CD4-positive, alpha-beta T cell treated with Interleukin-4 for 4 hours (primary cell): ENCODE results near the gene CHRNB2.
"Not testable (repeated sequence)": the region's sequence is repeated elsewhere in the genome, so short reads cannot be mapped to it uniquely, and the experiment has no call there.

Experiments used
- DNase-seq: peaks from one replicate; pipeline ENCODE4 v3.0.0-alpha.2; 2020

The CHRNB2 gene, protein sequence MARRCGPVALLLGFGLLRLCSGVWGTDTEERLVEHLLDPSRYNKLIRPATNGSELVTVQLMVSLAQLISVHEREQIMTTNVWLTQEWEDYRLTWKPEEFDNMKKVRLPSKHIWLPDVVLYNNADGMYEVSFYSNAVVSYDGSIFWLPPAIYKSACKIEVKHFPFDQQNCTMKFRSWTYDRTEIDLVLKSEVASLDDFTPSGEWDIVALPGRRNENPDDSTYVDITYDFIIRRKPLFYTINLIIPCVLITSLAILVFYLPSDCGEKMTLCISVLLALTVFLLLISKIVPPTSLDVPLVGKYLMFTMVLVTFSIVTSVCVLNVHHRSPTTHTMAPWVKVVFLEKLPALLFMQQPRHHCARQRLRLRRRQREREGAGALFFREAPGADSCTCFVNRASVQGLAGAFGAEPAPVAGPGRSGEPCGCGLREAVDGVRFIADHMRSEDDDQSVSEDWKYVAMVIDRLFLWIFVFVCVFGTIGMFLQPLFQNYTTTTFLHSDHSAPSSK

DNA sequence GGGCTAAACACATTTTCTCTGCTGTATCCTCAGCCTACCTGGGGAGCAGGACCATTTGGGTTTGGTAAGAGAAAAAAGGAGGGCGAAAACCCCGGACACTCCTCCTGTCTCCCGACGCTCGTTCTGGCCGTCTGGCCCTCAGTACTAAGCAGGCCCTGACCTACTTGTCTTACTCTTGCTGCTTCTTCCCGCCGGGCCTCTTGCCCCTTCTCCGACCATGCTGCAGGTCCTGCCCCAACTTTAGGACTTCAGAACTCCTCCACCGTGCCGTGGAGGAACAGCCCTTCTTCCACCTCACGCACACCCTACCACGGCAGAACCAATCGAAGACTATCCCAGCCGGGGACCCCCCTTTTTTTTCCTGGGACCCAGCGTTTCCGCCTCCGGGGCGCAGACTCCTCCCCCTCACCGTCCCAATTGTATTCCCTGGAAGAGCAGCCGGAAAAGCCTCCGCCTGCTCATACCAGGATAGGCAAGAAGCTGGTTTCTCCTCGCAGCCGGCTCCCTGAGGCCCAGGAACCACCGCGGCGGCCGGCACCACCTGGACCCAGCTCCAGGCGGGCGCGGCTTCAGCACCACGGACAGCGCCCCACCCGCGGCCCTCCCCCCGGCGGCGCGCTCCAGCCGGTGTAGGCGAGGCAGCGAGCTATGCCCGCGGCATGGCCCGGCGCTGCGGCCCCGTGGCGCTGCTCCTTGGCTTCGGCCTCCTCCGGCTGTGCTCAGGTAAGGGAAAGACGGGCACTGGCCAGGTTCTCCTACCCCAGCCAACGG lies at the start of gene CHRNB2:
TSS of gene CHRNB2 (plus strand) at position 393 of the 771 bp plus-strand sequence. CDS start at position 660, 267 bp downstream.
- peak; percentile 47 for DNase-seq

DNA sequence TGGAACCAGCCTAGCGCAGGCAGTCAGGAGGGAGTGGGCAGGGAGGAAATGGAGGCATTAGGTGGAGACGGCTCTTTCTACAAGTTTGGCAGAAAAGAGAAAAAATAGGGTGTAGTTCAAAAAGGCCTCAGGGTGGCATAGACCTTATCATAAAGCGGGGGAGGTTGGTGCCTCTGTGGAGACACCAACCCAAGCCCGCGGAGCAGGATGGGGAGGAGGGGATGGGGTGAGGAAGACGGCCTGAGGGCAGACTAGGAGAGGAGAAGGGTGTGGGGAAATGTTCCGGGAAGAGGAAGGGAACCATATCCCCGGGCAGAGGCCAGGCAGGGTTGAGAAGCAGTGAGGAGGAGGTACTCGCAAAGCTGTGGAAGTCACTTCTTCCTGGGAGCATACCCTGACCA lies 48.0 kb upstream of the CHRNB2 start:
- DNase-seq = no peak

DNA sequence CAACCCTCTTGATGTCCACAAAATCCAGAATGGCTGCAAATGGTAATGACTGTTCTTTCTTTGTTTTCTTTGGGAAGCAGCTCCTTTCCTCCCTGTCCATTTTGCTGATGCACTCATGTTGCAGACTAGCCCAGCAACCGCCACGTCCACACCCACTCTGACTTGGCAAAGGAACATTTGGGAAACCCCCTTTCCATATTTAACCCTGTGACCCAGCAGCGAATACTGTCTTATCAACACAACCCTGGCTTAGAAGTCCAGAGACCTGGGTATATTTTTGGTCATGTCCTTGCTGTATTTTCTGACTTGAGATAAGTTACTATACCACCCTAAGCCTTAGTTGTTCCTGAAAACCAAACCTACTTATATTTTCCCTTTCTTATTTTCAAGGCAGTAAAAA lies 47.2 kb upstream of the CHRNB2 start:
- no peak for DNase-seq

DNA sequence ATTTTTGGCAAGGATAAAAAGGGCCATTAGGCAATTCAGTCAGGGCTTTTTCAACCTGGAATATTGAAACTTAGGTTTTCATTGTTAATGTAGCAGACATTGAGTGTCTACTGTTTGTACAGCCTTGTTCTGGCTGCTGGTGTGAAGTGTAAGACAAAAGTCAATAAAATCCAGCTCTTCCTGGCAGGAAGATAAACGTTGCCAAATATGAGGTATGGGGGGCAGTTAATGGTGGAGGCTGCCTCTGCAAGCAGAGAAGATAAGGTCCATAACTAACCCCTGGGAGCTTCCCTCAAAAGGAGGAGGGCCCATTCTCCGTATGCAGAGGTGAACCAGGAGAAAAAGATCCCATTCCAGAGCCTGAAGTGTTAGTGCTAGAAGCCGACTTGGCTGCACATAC lies 45.9 kb upstream of the CHRNB2 start:
- no peak for DNase-seq

DNA sequence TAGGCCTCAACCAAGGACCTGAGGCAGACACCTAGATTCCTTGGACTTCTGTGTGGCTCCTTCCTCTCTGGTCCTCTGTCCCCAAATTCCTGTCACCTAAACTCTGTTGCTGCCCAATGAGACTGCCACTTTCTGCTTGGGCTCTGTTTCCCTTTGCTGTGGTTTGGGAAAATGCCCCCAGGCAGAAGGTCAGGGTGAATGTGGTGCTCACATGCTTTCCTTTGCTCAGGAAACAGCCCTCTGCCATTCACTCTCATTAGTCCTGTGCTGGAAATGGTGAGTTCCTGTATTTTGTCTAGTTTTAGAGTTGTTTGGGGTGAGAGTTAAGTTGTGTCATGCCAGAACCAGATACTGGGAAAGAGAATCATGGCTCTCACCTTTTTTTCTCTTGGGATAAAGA lies 42.7 kb upstream of the CHRNB2 start:
- DNase-seq = no peak

DNA sequence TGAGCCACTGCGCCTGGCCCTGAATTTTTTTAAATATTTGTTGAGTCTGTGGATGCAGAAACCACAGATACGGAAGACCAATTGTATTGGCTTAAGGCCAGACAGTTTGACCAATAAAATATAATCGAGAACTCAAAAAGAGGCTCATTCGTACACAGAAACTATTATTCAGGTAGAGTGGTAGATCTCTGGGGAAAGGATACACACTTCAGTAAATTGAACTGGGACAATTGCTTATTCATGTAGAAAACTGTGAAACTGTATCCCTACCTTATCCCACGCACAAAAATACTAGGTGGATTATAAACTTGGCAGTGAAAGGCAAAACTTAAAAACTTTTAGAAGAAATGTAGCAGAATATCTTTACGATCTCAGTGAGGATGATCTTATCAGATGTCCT lies 40.4 kb upstream of the CHRNB2 start:
- DNase-seq = no peak

DNA sequence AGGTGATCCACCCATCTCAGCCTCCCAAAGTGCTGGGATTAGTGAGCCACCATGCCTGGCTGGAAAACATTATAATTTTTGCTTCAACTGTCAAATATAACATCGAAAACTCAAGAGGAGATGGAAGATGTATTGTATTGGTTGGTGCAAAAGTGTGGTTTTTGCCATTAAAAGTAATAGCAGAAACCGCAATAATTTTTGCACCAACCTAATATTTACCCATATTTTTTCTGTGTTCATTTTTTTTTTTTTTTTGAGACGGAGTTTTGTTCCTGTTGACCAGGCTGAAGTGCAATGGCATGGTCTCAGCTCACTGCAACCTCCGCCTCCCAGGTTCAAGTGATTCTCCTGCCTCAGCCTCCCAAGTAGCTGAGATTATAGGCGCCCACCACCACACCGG lies 38.3 kb upstream of the CHRNB2 start:
- DNase-seq = no peak

DNA sequence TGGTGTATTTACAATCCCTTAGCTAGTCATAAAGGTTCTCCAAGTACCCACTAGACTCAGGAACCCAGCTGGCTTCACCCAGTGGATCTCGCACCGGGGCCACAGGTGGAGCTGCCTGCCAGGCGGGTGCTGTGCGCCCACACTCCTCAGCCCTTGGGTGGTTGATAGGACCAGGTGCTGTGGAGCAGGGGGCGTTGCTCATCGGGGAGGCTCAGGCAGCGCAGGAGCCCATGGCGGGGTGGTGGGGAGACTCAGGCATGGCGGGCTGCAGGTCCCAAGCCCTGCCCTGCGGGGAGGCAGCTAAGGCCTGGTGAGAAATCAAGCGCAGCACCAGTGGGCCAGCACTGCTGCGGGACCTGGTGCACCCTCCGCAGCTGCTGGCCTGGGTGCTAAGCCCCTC lies 35.6 kb upstream of the CHRNB2 start:
- not testable (repeated sequence) for DNase-seq

DNA sequence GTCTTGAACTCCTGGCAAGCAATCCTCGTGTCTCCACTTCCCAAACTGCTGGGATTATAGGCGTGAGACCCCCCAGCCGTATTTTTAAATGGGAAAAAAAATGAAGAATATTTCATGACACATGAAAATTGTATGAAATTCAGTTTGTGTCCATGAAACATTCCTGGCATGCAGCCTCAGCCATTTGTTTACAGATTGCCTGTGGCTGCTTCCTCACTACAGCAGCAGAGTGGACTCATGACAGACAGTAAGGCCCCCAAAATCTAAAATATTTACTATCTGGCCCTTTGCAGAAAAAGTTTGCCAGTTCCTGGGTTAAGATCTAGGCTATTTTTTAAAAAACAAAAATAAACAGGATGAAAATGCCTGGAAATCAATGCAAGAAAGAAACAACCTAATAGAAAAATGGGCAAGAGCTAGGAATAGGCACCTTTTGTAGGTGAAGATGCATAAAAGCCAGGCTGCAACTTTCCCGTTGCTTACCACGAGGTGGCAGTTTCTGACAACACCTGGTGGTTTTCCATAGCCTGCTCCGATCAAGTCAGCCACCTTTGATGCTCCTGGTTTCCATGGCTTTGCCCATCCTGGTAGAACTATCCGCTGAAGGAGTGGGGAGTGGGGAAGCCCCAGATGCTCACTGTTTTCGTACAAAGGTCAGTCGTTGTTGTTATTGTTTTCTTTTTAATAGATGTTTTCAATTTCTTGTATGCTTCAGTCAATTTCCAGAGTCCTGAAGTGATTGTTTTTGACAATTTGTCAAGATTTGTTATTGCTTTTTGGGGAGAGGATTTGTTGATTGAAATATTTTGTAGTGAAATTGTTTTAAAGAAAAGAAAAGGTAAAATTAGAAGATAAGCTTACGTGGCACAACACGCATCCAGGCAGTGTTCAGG lies 33.4 kb upstream of the CHRNB2 start:
- DNase-seq = no peak

DNA sequence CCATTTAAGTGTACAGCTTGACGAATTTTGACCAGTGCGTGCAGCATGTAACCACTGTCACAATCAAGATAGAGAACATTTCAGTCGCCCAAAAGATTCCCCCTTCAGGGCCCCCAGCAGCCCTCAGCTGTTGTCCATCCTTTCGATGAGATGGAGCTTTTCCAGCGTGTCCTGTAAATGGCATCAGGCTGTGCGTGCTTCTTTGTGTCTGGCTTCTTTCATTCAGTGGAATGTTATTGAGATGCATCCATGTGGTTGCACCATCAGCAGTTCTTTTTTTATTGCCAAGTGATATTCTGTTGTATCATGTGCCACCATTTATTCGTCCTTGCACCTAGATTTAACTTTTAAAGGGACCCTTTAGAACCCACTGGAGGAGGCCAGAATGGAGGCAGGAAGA lies 31.0 kb upstream of the CHRNB2 start:
- DNase-seq = no peak

DNA sequence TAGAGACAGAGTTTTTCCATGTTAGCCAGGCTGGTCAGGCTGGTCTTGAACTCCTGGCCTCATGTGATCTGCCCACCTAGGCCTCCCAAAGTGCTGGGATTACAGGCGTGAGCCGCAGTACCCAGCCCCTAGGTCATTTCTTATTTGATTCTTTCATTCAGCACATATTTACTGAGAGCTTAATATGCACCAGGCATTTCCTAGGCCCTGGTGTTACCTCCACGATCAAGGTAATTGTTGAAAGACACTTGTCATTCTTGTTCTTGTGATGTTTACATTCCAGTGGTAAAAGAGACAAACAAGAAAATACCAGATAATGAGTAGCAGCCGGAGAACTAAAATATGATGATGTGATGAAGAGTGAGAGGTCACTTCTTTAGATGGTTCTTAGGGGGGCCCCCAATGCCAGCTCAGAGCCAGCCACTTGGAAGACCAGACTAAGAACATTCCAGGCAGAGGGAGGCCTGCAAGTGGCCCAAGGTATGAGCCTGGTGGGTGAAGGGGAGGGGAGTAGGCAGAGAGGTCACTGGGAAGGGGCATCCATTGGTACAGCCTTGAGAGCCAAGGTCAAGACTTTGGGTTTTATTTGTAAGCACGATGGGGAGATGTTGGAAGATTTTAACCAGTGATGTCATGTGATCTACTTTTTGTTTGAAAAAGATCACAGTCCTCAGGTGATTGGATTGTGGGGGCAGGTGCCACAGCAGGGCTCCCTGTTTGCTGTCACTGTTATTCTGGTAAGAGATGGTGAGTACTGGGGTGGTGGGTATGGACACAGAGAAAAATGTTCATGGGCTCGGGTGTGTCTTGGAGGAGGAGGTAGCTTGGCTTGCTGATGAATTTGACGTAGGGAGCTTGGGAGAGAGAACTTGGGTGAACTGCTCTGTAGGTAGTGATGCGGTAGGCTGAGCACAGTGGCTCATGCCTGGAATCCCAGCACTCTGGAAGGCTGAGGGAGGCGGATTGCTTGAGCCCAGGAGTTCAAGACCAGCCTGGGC lies 27.8 kb upstream of the CHRNB2 start:
- no peak for DNase-seq

DNA sequence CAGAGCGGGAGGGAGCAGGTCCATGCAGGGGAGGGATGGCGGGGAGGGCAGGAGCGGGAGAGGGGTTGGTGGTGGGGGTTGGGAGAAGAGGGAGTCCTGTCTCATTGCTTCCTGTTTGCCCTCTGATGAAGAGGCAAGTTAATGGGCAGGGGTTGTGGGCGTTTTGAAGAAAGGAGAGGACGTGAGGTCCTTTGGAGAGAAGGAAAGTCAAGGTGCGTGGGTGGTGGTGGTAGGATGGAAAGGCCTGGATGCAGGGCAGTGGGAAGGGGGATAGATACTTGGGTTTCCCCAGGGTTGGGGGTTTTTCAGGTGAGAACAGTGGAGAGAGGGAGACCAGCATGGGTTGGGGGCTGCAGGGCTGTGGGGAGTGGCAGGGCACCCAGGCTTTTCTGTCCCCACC lies 26.3 kb upstream of the CHRNB2 start:
- DNase-seq = no peak

DNA sequence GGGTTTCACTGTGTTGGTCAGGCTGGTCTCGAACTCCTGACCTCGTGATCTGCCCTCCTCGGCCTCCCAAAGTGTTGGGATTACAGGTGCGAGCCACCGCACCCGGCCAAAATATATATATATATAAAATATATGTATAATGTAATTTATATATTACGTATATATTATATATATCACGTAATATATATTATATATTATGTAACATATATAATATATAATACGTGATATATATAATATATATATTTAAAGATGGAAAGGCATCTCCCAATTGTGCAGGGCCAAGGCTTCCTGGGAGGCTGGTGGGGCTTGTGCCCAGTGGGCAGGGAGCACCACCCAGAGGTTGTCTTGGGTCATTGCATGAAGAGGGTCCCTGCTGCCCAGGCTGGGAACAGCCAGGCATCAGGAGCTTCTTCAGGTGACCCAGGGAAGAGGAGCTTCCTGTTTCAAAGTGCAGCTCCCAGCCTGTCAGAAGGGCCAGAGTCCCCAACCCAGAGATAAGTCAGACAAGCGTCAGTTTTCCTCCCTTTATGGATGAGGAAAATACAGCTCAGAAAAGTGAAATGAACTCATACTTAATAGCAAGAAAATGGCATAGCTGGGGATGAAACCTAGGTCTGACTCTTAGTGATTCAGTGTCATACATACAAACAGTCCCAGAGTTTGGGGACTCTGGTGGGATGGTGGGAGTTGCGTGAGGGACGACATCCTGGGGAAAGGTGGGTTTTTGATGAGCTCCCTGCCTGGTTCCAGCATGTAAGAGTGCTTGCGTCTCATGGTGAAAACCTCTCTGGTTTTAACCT lies 21.1 kb upstream of the CHRNB2 start:
- peak; percentile 32 for DNase-seq

DNA sequence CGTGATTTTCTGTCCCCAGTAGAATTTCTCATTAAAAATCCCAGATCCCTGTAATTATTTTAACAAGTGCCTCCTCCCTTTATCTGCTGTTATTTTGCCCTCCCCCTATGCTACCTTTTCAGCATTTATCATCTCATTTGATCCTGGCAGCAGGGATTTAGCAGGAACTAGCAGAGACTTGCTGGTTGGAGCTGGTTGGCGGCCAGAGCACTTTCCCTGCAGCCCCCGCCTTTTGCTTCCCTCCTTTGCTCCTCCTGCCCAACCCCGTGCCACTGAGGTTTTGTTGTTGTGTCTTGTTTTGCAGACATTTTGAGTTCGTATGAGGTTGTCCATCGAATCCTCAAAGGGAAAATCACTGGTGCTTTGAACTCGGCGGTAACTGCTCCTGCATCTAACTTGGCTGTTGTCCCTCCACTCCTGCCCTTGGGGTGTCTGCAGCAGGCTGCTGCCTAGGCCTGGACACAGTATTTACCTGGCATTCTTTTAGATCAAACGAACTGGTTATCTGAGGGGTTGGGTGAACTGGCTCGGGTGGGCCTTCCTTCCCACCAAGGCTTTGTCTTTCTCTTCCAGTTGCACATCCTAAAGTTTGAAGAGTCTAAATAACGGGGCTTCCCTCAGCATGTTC lies 20.4 kb upstream of the CHRNB2 start:
- DNase-seq = no peak

DNA sequence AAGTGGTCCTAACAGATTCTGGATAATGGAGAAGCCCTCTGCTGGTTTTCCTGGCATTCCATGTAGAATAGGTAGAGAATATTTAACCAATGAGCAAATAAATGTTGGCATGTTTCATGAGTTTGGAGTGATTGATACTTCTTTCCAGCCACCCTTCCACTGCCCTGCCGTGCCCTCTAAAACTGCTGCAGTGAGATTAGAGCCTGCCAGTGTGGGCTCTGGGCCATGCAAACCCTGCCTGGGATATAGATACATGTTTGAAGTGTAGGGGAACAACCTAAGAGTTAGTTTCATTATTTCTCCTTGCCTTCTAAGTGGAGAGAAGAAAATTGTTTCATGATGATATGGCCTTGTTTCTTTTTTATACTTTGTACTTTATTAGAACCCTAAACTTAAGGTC lies 19.6 kb upstream of the CHRNB2 start:
- no peak for DNase-seq

DNA sequence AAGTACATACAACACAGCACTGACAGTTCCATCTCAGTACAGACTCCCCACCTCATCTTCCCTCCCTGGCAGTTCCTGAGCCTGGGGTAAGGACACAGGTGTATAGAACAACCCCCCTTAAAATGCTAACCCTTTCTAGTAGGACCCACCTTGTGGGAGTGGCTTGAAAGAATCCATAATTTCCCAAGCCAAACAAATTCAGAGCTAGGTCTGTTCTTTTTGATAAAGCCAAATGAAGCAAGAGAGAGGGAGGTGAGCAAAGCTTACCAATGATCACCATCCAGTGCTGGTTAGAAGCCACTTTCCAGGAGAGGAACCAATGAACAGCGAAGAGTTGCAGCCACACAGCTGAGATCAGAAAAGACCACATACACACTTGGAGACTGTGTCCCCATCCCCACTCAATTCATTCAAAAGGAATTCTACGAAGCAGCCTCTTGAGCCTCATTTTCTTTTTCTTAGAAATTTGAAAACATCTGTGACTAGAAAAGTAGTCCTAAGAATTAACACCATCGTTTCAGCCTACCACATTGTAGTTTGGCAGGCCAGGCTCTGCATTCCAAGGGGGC lies 18.3 kb upstream of the CHRNB2 start:
- no peak for DNase-seq

DNA sequence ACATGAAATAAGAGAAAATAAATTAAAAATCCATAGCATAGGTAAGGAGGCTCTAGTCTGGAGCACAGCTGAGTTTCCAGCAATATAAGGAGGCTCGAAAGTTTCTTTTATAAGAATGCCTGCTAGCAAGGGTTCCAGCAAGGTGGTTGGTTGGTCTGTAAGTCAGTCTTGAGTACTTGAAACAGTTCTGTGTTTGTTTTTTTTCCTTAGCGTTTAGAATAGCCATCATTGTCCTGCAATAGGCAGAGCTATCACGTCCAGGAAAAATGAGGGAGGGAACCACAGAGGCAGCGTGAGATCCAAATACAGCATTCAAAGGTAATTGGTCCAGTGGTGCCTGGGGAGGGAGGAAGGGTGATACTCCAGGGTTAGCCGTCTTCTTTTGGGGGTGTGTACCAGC lies 17.5 kb upstream of the CHRNB2 start:
- no peak for DNase-seq

DNA sequence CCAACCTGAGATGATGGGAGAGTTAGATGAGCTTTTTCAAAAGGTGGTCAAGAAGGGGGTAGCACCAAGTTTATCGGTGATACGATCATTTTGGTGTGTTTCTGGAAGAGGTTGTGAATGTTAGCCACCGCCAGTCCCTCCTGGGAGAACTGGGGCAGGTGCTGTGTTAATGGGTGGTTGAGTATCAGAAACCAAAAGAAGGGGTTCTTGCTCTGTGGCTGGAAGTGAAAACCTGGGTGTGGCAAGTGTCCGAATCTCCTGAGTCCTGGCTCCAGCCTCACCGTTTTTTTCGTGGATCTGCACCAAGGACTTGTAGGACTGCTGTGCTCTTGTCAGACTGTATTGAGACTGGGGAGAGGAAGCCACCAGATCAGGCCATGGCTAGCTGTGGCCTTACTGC lies 16.9 kb upstream of the CHRNB2 start:
- no peak for DNase-seq

DNA sequence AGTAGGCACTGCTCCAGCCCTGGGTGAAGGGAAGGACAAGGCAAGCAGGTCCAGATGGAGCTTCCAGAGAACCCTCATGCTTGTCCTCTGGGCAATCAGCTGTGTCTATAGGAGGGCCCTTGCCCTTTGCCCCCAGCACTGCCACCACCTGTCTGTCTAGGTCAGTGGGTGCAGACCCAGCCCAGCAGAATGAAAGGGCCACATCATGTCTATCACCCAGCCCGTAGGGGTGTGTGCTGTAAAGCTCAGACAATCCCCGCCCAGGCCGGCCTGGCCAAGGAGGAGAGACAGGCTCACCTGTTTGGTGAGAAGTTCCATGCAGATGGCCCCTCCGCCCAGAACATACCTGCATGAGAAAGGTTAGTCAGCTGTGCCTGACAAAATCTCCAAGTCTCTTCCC lies 16.1 kb upstream of the CHRNB2 start:
- no peak for DNase-seq

DNA sequence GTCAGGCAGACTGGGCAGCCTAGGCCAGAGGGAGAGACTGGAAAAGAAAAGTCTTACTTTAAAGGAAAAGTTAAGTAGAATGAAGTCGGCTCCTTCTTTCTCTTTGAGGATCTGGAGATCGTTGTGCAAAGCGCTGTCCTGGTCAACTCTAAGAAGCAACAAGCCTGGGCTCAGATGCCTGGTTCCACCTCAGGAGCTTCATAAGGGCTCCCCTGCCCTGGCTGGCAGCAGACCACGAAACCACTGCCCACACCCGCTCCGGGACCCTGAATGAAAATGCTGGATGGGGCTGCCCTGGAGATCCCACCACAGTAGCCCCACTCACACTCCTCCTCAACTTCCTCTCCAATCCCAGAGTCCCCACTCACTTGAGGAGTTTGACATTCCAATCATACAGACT lies 15.5 kb upstream of the CHRNB2 start:
- DNase-seq = no peak
